Neutrophil (primary cell): ENCODE data around the gene TMEM109.
"Not testable (repeated sequence)": the region's sequence is repeated elsewhere in the genome, so short reads cannot be mapped to it uniquely, and the experiment has no call there.

Experiments used
- H3K27ac ChIP-seq: fragments of 200-600 bp; sonication (generic); 2 replicates; pipeline ENCODE4 v1.5.1; 2016; ENCODE audit warnings: mild to moderate bottlenecking, moderate library complexity
- H3K27me3 ChIP-seq: fragments of 200-600 bp; sonication (generic); 2 replicates; pipeline ENCODE4 v1.6.0; 2016; ENCODE audit warnings: mild to moderate bottlenecking
- H3K36me3 ChIP-seq: fragments of 200-600 bp; sonication (generic); 2 replicates; pipeline ENCODE4 v1.5.1; 2017
- H3K4me1 ChIP-seq, 2 experiments: fragments of 200-600 bp in 1 of 2; sonication (generic) in 1 of 2; 1 replicate in 1 of 2; 2 replicates in 1 of 2; pipeline versions ENCODE4 v1.5.1 to v1.6.1; 2013 to 2016; ENCODE audit warnings: low read depth in 1 of 2, low read length in 1 of 2, mild to moderate bottlenecking in 1 of 2, moderate library complexity in 1 of 2; ENCODE audit not compliant: control insufficient read depth in 1 of 2, insufficient read depth in 1 of 2
- H3K4me3 ChIP-seq, 2 experiments: fragments of 200-600 bp in 1 of 2; sonication (generic) in 1 of 2; 1 replicate in 1 of 2; 2 replicates in 1 of 2; pipeline ENCODE4 v1.5.1; 2013 to 2016; ENCODE audit warnings: low read depth in 1 of 2, low read length in 1 of 2, mild to moderate bottlenecking in 1 of 2, moderate library complexity in 1 of 2
- H3K9me3 ChIP-seq: fragments of 200-600 bp; sonication (generic); 2 replicates; pipeline ENCODE4 v1.5.1; 2016
- CTCF ChIP-seq: fragments of 200-600 bp; sonication (generic); IDR thresholded peaks from 2 replicates; pipeline ENCODE4 v1.5.1; 2016; ENCODE audit warnings: antibody characterized with exemption

The TMEM109 gene

GRCh38 chr11:60905047-60905446 lies 8.9 kb upstream of the TMEM109 start:
- TF ChIP-seq CTCF, result no peak
- no peak overlapping the region for H3K27ac ChIP-seq

GRCh38 chr11:60905551-60906113 lies 8.3 kb upstream of the TMEM109 start:
- Histone ChIP-seq H3K27ac (peak overlapping the region; percentile 91), H3K4me3 (peak overlapping the region; percentile 77 to 98), H3K4me1 (peaks cover 20 to 21% of the 10 kb centered on the region in 2 experiments), H3K27me3 (no peaks in the 10 kb centered on the region), H3K9me3 (no peaks in the 10 kb centered on the region), H3K36me3 (peaks cover 24% of the 10 kb centered on the region)
- TF ChIP-seq CTCF, result no peak

More at GRCh38 chr11:60905047-60905446, 8.9 kb upstream of the TMEM109 start:
- peaks cover 29% of the 10 kb centered on the region for H3K36me3 ChIP-seq
- peak overlapping the region in 1 of 2 experiments; percentile 77 for H3K4me3 ChIP-seq
- H3K27me3 ChIP-seq, result no peaks in the 10 kb centered on the region
- no peaks in the 10 kb centered on the region for H3K9me3 ChIP-seq
- peaks cover 20 to 21% of the 10 kb centered on the region in 2 experiments for H3K4me1 ChIP-seq

- Histone ChIP-seq H3K27me3 (no peaks in the 10 kb centered on the region), H3K9me3 (no peaks in the 10 kb centered on the region), H3K36me3 (peaks cover 17% of the 10 kb centered on the region), H3K27ac (peak within 1 kb of the TSS; percentile 91), H3K4me1 (peaks cover 20 to 21% of the 10 kb centered on the region in 2 experiments), H3K4me3 (peak within 1 kb of the TSS; percentile 77 to 98)
- TF ChIP-seq CTCF, result no peak
Observed at GRCh38 chr11:60906132-60906972, 7.6 kb upstream of the TMEM109 start, which contains the start of gene PRPF19. Gene PRPF19 (minus strand): TSS chr11:60906585. CDS start chr11:60906382, 203 bp downstream.

GRCh38 chr11:60908803-60909202 lies 5.2 kb upstream of the TMEM109 start:
- Histone ChIP-seq H3K4me1 (peaks cover 26% of the 10 kb centered on the region in 2 experiments), H3K4me3 (no peak overlapping the region), H3K36me3 (no peaks in the 10 kb centered on the region), H3K9me3 (no peaks in the 10 kb centered on the region), H3K27me3 (no peaks in the 10 kb centered on the region), H3K27ac (no peak overlapping the region)
- no peak for TF ChIP-seq CTCF

GRCh38 chr11:60909680-60910280 lies 4.2 kb upstream of the TMEM109 start:
- H3K4me3 ChIP-seq, H3K27ac ChIP-seq, H3K9me3 ChIP-seq, H3K27me3 ChIP-seq, H3K36me3 ChIP-seq: not testable (repeated sequence)
- H3K4me1 ChIP-seq, result peaks cover 34 to 36% of the 10 kb centered on the region in 2 experiments
